HepG2 (cell line): Measurements from ENCODE around the gene FJX1. TPM values are rescaled to one million over a fixed set of nuclear protein-coding genes. Genes with fewer than 3 reads are reported as not detected.

Experiments used
- ATAC-seq: fragments of 200-7000 bp; cut with Tn5 transposase; 3 replicates; pipeline ENCODE4 v1.9.1; 2020; ENCODE audit warnings: mild to moderate bottlenecking, moderate library complexity
- BruUV-seq: library from RNA; stranded (reverse); fragments of 400-500 nt; replicated peaks from 2 replicates; lab custom pipeline; 2021; lab: Mats Ljungman, UMichigan
- CTCF ChIA-PET: fragments of 300-600 bp; formaldehyde crosslinking; extraction: SDS; loops from one replicate; lab custom pipeline; 2021; ENCODE audit warnings: low total read pairs, inconsistent platforms, low intra/inter-chr PET ratio; lab: Yijun Ruan, JAX
- POLR2A ChIA-PET: fragments of 350-600 bp; sonication (Branson Sonifier 250); formaldehyde crosslinking; loops from one replicate; lab custom pipeline; 2020; ENCODE audit warnings: antibody characterized with exemption, inconsistent platforms; lab: Yijun Ruan, JAX
- DNase-seq: peaks from one replicate; pipeline ENCODE4 v3.0.0-alpha.2; 2015; ENCODE audit warnings: low spot score
- FAIRE-seq: peaks from 3 replicates; lab custom pipeline; 2011; peaks lifted over from hg19 to GRCh38; lab: Jason Lieb, UNC
- H2AFZ ChIP-seq: one replicate; pipeline ENCODE4 v1.6.1; 2011; ENCODE audit warnings: low read length, inconsistent platforms
- H3K27ac ChIP-seq: fragments of 300-600 bp; 3 replicates; pipeline ENCODE4 v1.8.0; 2011; ENCODE audit warnings: mixed run types, mild to moderate bottlenecking, mixed read lengths, low read length, inconsistent platforms; ENCODE audit not compliant: insufficient read depth; ENCODE audit errors: extremely low read length
- H3K27me3 ChIP-seq, 2 experiments: fragments of 200-600 bp in 1 of 2; 2 replicates in 1 of 2; 3 replicates in 1 of 2; pipeline versions ENCODE4 v1.6.0 to v1.8.0; 2011; ENCODE audit warnings: low read length in 2 of 2, mild to moderate bottlenecking in 2 of 2, moderate library complexity in 2 of 2, inconsistent platforms in 1 of 2; ENCODE audit not compliant: insufficient read depth in 2 of 2, control insufficient read depth in 1 of 2
- H3K36me3 ChIP-seq, 2 experiments: fragments of 200-600 bp in 1 of 2; replicated peaks in 1 of 2; 2 replicates in 1 of 2; 3 replicates in 1 of 2; pipeline versions ENCODE4 v1.5.1 to v1.8.0; 2011; ENCODE audit warnings: low read length in 2 of 2, inconsistent platforms in 1 of 2; ENCODE audit not compliant: insufficient read depth in 2 of 2, control insufficient read depth in 1 of 2
- H3K4me1 ChIP-seq: 2 replicates; pipeline ENCODE4 v1.5.1; 2012; ENCODE audit warnings: low read length, inconsistent platforms; ENCODE audit not compliant: insufficient read depth
- H3K4me2 ChIP-seq: 2 replicates; pipeline ENCODE4 v1.6.0; 2011; ENCODE audit warnings: low read depth, low read length, inconsistent platforms
- H3K4me3 ChIP-seq, 3 experiments: fragments of 200-600 bp in 1 of 3; sonication (generic), shearing (Covaris generic) in 1 of 3; replicated peaks in 1 of 3; 2 replicates each; pipeline ENCODE4 v1.5.1; 2011 to 2016; ENCODE audit warnings: low read length in 3 of 3, inconsistent platforms in 2 of 3, low read depth in 2 of 3, mild to moderate bottlenecking in 2 of 3, control low read depth in 1 of 3, mixed read lengths in 1 of 3; ENCODE audit not compliant: insufficient read depth in 1 of 3
- H3K79me2 ChIP-seq: one replicate; pipeline ENCODE4 v1.6.1; 2011; ENCODE audit warnings: low read length, inconsistent platforms; ENCODE audit not compliant: insufficient read depth
- H3K9ac ChIP-seq: 2 replicates; pipeline ENCODE4 v1.6.0; 2011; ENCODE audit warnings: mild to moderate bottlenecking, low read depth, low read length, inconsistent platforms; ENCODE audit not compliant: insufficient read depth
- H3K9me3 ChIP-seq: 2 replicates; pipeline ENCODE4 v1.5.1; 2012; ENCODE audit warnings: mild to moderate bottlenecking, low read length
- H4K20me1 ChIP-seq: 2 replicates; pipeline ENCODE4 v1.6.0; 2011; ENCODE audit warnings: inconsistent platforms, mild to moderate bottlenecking, low read length, moderate library complexity; ENCODE audit not compliant: insufficient read depth
- BCL3 ChIP-seq: sonication (generic); formaldehyde crosslinking; IDR thresholded peaks from 2 replicates; pipeline ENCODE4 v1.5.1; 2020; ENCODE audit warnings: mild to moderate bottlenecking, missing genetic modification reagents, moderate library complexity
- DRAP1 ChIP-seq: IDR thresholded peaks from 2 replicates; pipeline ENCODE4 v1.6.1; 2016; ENCODE audit warnings: missing genetic modification reagents, missing compliant biosample characterization
- HHEX ChIP-seq: IDR thresholded peaks from 2 replicates; pipeline ENCODE4 v1.6.1; 2016; ENCODE audit warnings: control low read depth
- KDM5B ChIP-seq: sonication (generic); formaldehyde crosslinking; IDR thresholded peaks from 2 replicates; pipeline ENCODE4 v1.4.0; 2020; ENCODE audit warnings: missing genetic modification reagents, mild to moderate bottlenecking, borderline replicate concordance
- REL ChIP-seq: sonication (generic); formaldehyde crosslinking; conservative IDR thresholded peaks from 2 replicates; pipeline ENCODE4 v1.8.0; 2022; ENCODE audit warnings: mild to moderate bottlenecking, missing genetic modification reagents, moderate library complexity
- RXRA ChIP-seq: sonication (generic); formaldehyde crosslinking; IDR thresholded peaks from 2 replicates; pipeline ENCODE4 v1.5.1; 2020; ENCODE audit warnings: missing genetic modification reagents
- SMARCE1 ChIP-seq: fragments of 450-650 bp; IDR thresholded peaks from 2 replicates; pipeline ENCODE4 v1.6.1; 2017; ENCODE audit warnings: borderline replicate concordance
- SNRNP70 ChIP-seq: fragments of 200-400 bp; formaldehyde crosslinking; IDR thresholded peaks from 2 replicates; pipeline ENCODE4 v1.6.1; 2017; ENCODE audit warnings: mild to moderate bottlenecking, low read depth, low read length, moderate library complexity
- THAP9 ChIP-seq: sonication (generic); formaldehyde crosslinking; IDR thresholded peaks from 2 replicates; pipeline ENCODE4; 2020; ENCODE audit warnings: missing genetic modification reagents, mild to moderate bottlenecking, borderline replicate concordance
- XRCC5 ChIP-seq: fragments of 200-400 bp; formaldehyde crosslinking; optimal IDR thresholded peaks from 2 replicates; pipeline ENCODE3; 2017; ENCODE audit warnings: mild to moderate bottlenecking, low read length
- ZNF572 ChIP-seq: sonication (generic); formaldehyde crosslinking; IDR thresholded peaks from 2 replicates; pipeline ENCODE4 v1.5.1; 2020; ENCODE audit warnings: mild to moderate bottlenecking, missing genetic modification reagents
- ZNF574 ChIP-seq: sonication (generic); formaldehyde crosslinking; IDR thresholded peaks from 2 replicates; pipeline ENCODE4 v1.4.0; 2020; ENCODE audit warnings: missing genetic modification reagents
- ZNF747 ChIP-seq: sonication (generic); formaldehyde crosslinking; IDR thresholded peaks from 2 replicates; pipeline ENCODE4 v1.8.1; 2023; ENCODE audit warnings: missing genetic modification reagents, mild to moderate bottlenecking, borderline replicate concordance
- WGBS: methylation state at CpG from one replicate; pipeline ENCODE4 v1.1.6; 2017; ENCODE audit warnings: low lambda C conversion rate; 5-methylcytosine and 5-hydroxymethylcytosine counted together
- in situ Hi-C: cut with HindIII; loops from 2 replicates; pipeline ENCODE4 v1.10.0; 2017; ENCODE audit warnings: low pct_unique_long_range_greater_than_20kb; ENCODE audit not compliant: extremely low pct_ligation_motif_present
- intact Hi-C: fragments of 100-400 bp; cut with micrococcal nuclease; formaldehyde crosslinking; loops from one replicate; pipeline ENCODE4 v1.10.0; 2022; ENCODE audit not compliant: unreplicated experiment
- polyA plus RNA-seq, 8 experiments: library from polyadenylated mRNA; depleted of rRNA in 3 of 8; stranded (reverse) in 7 of 8; unstranded in 1 of 8; fragments of >200 nt; fragmentation: Illumina TruSeq in 4 of 8; extraction: Trizol in 4 of 8; gene quantifications; 2 replicates each; pipeline versions ENCODE4 v1.2.1 to v1.2.3, GENCODE V29; 2011 to 2016; ENCODE audit warnings: low read depth in 4 of 8, missing spikeins in 1 of 8, mixed read lengths in 1 of 8; ENCODE audit not compliant: insufficient read depth in 1 of 8
- total RNA-seq, 5 experiments: library from RNA; depleted of rRNA; stranded (reverse); fragments of >200 nt; fragmentation: Illumina TruSeq; extraction: Trizol; gene quantifications; 2 replicates each; pipeline ENCODE4 v1.2.3, GENCODE V29; 2016; ENCODE audit warnings: low read depth in 1 of 5
- TF ChIP-seq, protein P1 (sequence below): sonication (generic); formaldehyde crosslinking; IDR thresholded peaks from 2 replicates; pipeline ENCODE4 v1.8.0; 2023; ENCODE audit warnings: mild to moderate bottlenecking, missing genetic modification reagents

The FJX1 gene
- total and polyA plus RNA-seq, 2 of the 13 experiments (the other 11 are each of a cell fraction or from before 2014, with no cell fraction given), result 0.40 to 0.82 TPM

DNA sequence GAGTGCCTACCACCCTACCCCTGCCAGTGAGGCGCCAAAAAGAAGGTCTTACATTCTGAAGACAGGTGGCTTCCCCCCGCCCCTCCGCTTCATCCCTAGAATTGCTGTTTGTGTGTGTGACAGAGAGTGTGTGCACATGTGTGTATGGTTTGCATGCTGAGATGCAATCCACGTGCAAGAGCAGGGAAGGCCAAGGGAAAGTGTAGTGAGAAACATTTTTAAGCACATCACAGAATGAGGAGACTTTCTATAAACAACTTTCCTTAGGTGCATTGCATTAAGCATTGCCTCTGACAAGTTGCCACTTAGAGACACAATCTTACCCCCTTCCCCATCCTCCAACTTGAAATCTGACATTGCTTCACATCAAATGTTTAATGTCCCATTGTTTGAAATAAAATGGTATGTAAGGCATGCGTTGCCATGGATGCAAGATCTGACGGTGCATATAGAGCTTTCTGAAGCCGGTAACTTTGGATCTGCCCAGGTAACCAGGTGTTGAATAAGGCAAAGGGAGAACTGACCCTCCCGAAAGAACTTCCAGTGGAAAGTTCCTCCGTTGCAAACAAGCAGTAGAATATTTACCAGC is 21.4 kb downstream of the FJX1 start (continued):
- TF ChIP-seq ZNF572 (no peak), RXRA (CRISPR knock-in tag) (no peak), THAP9 (CRISPR knock-in tag) (no peak)

- Histone ChIP-seq H4K20me1 (no peaks in the 10 kb centered on the region), H3K4me2 (no peak overlapping the region), H3K4me3 (no peak overlapping the region), H3K9me3 (no peaks in the 10 kb centered on the region), H2AFZ (no peak overlapping the region), H3K9ac (no peak overlapping the region), H3K4me1 (no peaks in the 10 kb centered on the region), H3K36me3 (no peaks in the 10 kb centered on the region), H3K27me3 (peaks cover 3 to 33% of the 10 kb centered on the region in 2 experiments; a peak in 3 of 5 replicates), H3K27ac (no peak overlapping the region), H3K79me2 (no peaks in the 10 kb centered on the region)
- CTCF ChIA-PET, result no interaction called here
- DNase-seq (no peak), FAIRE-seq (no peak), ATAC-seq (no peak)
- POLR2A ChIA-PET, result no interaction called here
- in situ Hi-C loops, result no loop called here
- intact Hi-C loops, result no loop called here
- 3% methylated on average over 6 of the region's 6 CpGs for WGBS
- BruUV-seq, result no TSS peak
- TF ChIP-seq ZNF747 (CRISPR knock-in tag) (no peak), SMARCE1 (no peak), REL (CRISPR knock-in tag) (no peak), SNRNP70 (no peak), DRAP1 (no peak), ZNF574 (CRISPR knock-in tag) (no peak), KDM5B (CRISPR knock-in tag) (no peak), XRCC5 (no peak), HHEX (CRISPR knock-in tag) (no peak), BCL3 (no peak)
- TF ChIP-seq, protein P1, sequence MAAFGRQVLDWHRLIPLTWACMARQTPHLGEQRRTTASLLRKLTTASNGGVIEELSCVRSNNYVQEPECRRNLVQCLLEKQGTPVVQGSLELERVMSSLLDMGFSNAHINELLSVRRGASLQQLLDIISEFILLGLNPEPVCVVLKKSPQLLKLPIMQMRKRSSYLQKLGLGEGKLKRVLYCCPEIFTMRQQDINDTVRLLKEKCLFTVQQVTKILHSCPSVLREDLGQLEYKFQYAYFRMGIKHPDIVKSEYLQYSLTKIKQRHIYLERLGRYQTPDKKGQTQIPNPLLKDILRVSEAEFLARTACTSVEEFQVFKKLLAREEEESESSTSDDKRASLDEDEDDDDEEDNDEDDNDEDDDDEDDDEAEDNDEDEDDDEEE (CRISPR knock-in tag), result no peak
Observed at GRCh38 chr11:35641171-35641897, 23.1 kb downstream of the FJX1 start.
